Limb (tissue), 2 donors: ENCODE measurements around the gene FNBP1.
A peak's percentile ranks its signal among the peaks of the same experiment; 100 is the strongest.
"Not testable (repeated sequence)": the region's sequence is repeated elsewhere in the genome, so short reads cannot be mapped to it uniquely, and the experiment has no call there.

ENCODE experiments used
- DNase-seq, 2 donors: peaks; one replicate each; pipeline ENCODE4 v3.0.0-alpha.2; 2016; ENCODE audit errors: extremely low spot score in 2 of 2

Gene FNBP1

DNA sequence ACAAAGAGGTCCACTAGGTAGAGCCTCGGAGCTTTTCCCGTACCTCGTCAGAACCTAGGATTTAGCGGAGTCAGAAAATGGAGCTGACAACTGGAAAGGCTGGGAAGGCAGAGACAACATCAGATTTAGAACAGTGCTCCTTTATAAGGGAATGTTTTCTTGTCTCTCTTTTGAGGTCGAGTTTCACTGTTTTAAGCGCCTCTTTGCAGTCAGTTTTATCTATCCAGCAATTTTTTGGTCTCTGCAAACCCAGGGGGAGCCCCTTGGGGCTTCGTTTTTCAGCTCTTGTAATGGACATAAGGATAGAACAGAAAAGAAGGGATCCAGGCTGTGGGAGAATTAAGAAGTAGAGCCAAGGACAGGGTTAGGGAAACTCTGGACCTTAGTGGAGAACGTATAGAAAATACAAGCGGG lies 80.5 kb downstream of the FNBP1 start:
- no peak for DNase-seq

- DNase-seq, result no peak
Measured at GRCh38 chr9:129958796-129959195, 84.2 kb downstream of the FNBP1 start.

DNA sequence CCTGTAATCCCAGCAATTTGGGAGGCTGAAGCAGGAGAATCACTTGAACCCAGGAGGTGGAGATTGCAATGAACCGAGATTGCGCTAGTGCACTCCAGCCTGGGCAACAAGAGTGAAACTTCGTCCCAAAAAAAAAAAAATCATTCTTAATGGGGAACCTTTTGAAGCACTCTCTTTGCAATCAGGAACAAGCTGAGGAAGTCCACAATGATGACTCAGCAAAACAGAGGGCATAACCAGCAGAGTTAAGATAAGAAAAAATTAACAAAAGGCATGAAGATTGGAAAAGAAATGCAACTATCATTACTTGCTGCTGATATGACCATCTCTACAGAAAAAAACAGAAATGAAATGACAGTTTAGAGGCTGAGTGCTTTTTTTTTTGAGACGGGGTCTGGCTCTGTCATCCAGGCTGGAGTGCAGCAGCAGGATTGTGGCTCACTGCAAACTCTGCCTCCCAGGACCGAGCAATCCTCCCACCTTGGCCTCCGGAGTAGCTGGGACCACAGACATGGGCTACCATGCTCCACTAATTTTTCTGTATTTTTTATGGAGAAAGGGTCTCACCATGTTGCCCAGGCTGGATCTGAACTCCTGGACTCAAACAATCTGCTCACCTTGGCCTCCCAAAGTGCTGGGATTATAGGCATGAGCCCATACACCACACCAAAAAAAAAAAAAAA lies 88.0 kb downstream of the FNBP1 start:
- DNase-seq, result no peak

DNA sequence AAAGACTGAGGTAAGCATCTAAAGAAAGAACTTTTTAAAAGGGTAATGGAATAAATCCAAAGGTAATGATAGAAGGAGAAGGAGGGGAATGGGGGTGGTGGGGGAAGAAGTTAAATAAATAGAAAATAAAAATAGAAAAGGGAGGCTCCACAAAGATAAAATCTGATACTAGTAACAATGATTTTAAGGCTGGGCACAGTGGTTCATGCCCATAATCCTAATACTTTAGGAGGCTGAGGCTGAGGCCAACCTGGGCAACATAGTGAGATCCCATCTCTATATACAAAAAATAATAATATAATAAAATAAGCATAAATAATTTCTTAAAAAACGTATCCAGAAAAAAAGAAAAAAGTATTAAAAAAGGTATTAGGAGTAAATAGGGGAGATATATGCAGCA lies 89.3 kb downstream of the FNBP1 start:
- no peak for DNase-seq

DNA sequence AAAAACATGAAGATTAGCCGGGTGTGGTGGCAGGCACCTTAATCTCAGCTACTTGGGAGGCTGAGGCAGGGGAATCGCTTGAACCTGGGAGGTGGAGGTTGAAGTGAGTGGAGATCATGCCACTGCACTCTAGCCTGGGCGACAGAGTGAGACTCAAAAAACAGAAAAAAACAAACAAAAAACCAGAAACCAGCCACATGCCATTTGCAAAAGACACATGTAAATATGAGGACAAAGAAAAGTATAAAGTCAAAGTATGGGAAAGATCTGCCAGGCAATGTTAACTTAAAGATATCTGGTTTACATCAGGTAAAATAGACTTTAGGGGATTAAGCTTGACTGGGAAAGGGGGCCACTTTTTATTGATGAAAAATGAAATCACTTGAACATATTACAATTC lies 90.7 kb downstream of the FNBP1 start:
- DNase-seq, result no peak

GRCh38 chr9:129949821-129950220 lies 93.2 kb downstream of the FNBP1 start:
- DNase-seq, result no peak

GRCh38 chr9:129948626-129949025 lies 94.4 kb downstream of the FNBP1 start:
- DNase-seq, result not testable (repeated sequence)

DNA sequence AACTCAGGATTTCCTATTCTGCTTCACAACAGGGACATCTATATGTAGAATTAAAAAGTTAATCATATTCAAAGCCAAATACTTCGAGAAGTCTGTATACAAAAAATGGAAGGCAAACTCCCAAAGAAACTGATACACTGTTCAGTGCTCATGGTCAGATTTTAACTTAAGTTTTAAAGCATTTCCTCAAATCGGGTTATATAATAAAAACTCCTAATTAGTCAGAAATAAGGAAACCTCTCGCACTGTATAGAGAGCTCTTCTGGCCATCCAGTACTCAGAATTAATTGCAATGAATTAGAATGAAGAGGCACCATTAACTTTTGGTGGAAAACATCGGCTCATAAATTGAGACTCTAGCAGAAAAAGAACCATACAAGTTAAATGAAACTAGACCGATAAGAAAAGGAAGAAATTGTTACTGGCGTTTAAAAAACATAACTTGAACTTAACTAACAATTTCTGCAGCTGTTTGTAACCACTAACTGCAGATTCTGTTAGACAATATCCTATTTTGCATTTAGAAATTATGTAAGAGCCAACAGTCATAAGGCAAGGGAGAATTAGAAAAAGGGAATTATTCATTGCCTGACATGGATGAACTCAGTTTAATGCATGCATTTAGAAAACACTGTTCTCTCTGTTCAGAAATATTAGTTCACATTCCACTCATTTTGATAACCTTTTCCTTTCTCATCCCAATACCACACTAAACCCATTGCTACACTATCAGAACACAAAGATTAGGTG lies 96.6 kb downstream of the FNBP1 start:
- no peak for DNase-seq

DNA sequence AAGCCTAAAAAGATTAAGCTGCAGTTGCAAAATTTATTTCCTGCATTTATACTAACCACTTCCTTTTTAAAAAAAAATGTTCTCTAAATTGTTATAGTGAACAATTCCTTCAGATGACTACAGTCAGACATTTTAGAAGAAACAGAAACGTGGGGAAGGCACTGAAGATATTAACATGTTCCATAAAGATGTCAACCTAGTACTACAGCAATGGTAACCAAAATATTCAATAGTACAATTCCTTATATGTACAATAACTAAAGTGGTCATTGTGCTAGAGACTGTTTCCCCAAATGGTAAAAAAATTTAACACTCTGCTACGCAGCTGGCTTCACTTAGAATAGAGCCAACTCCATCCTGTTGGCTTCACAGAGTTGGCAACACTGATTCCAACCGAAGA lies 97.7 kb downstream of the FNBP1 start:
- no peak for DNase-seq

GRCh38 chr9:129944506-129945116 lies 98.4 kb downstream of the FNBP1 start:
- no peak for DNase-seq

DNA sequence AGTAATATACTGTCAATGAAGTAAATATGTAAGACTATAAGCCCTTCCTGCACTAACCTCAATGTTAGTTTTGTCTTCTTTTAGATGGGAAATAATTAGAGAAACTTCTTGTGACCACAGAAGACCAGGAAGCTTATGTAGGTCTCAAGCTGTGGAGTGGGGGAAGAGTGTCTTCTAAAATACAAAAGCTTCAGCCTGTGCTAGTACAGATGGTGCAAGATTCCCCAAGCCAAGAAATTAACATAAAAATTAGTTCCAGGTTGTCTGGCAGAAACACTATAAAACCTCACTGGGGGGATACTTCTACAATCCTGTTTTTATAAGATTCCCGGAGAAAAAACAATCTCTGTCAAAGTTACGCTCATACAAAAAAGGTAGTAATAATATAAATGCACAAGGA lies 103.6 kb downstream of the FNBP1 start:
- no peak for DNase-seq

GRCh38 chr9:129938291-129938979 lies 104.6 kb downstream of the FNBP1 start:
- DNase-seq, result peak in 1 of 2 donors; percentile 43

DNA sequence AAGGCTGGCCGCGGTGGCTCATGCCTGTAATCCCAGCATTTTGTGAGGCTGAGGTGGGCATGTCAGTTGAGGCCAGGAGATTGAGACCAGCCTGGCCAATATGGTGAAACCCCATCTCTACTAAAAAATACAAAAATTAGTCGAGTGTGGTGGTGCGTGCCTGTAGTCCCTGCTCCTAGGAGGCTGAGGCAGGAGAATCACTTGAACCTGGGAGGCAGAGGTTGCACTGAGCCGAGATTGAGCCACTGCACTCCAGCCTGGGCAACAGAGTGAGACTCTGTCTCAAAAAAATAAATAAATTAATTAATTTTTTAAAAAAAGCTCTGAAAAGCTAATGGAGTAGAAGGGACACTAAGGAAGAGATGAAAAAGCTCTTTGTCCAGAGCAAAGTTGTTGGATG lies 105.1 kb downstream of the FNBP1 start:
- DNase-seq, result not testable (repeated sequence)

DNA sequence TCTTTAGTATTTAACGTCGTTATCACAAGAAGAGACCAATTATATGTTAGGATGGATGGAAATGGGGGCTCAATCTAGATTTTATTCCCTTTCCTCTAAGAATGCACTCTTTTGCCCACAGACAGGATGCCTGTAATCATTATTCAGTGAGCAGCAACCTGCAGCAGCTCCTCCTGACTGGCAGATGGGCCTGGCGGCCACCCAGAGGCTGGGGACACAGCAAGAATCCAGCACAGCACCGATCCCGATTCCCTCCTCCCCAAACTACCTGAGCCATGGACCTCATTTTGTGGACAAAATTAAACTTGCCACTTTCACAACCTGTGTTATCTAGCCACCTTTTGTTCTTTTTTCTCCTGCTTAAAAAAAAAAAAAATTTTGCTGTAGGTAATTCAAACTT lies 106.8 kb downstream of the FNBP1 start:
- DNase-seq, result no peak

DNA sequence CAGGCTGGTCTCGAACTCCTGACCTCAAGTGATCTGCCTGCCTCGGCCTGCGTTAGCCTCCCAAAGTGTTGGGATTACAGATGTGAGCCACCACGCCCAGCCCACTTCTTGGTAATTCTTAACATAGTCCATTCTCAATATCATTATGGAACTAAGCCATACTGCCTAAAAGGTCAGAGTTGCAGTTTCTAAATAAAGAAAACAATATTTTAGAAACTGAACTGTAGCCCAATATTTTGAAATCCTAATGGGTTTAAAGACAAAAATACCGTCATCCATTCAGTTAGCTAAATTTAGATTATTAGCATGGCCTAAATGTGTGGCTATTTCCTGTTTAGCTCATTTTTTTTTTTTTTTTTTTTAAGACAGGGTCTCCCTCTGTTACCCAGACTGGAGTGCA lies 108.2 kb downstream of the FNBP1 start:
- no peak for DNase-seq

- peak in 1 of 2 donors; percentile 13 for DNase-seq
Measured at GRCh38 chr9:129934041-129934591, 108.9 kb downstream of the FNBP1 start.

DNA sequence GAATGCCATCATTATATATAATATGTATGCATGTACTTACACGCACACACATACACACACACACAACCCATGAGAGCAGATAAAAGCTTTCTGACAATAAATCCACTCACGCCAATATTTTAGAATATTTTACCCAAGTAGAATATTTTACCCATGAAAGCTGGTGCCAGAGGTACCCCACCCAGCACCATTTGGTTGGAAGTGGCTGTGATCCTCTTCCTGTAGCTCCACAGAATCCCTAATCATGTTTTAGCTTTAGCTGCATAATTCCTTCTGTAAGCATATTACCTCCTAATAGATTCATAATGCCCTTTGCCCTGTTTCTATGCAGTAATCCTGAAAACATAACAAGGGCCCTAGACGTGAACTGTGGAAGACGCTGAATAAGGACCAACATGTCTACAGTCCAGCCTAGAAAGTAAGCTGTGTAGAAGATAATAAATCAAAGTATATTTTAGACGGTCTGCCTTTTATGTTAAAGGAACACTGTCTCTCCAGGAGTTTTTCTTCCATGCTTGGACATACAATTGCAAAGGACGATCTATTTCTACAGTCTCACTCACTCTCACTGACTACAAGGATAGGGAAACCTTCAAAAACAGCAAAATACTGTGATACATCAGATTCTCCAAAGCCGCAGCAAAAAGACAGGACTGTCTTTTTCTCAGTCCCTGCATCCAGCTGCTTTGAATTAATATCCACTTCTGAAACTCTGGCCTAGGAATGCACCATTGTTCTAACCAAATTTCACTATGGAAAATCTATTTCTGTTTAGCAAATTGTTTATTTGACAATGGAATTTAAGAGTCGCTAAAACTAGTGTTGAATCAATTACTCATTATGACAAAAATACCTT lies 109.6 kb downstream of the FNBP1 start:
- peak in 1 of 2 donors; percentile 40 for DNase-seq

GRCh38 chr9:129932303-129933151 lies 110.5 kb downstream of the FNBP1 start:
- no peak for DNase-seq

DNA sequence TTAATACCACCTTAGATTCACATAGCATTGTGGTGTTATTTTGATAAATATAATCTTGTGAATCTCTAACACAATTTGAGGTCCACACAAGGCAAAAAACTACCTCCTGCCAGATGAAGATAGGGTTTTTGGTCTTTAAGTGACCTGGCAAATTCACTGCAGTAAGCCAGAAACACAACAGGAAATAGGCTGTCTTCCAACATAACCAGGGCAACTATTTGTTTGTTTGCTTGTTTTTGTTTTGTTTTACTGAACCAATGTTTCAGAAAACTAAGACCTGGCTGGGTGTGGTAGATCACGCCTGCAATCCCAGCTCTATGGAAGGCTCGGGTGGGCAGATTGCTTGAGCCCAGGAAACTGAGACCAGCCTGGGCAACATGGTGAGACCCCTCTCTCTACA lies 112.2 kb downstream of the FNBP1 start:
- DNase-seq, result no peak
